GM11168 (cell line): Measurements from ENCODE around the gene MIEF1.

Experiments
- in situ Hi-C: fragments of 300-500 bp; cut with MboI; formaldehyde crosslinking; loops from one replicate; pipeline ENCODE4 v1.12.0; 2022; ENCODE audit warnings: low sequenced_read_pairs; ENCODE audit not compliant: unreplicated experiment

The MIEF1 gene

GRCh38 chr22:39470451-39471291 is 31.4 kb upstream of the MIEF1 start:
- in situ Hi-C loops: no loop called here

DNA sequence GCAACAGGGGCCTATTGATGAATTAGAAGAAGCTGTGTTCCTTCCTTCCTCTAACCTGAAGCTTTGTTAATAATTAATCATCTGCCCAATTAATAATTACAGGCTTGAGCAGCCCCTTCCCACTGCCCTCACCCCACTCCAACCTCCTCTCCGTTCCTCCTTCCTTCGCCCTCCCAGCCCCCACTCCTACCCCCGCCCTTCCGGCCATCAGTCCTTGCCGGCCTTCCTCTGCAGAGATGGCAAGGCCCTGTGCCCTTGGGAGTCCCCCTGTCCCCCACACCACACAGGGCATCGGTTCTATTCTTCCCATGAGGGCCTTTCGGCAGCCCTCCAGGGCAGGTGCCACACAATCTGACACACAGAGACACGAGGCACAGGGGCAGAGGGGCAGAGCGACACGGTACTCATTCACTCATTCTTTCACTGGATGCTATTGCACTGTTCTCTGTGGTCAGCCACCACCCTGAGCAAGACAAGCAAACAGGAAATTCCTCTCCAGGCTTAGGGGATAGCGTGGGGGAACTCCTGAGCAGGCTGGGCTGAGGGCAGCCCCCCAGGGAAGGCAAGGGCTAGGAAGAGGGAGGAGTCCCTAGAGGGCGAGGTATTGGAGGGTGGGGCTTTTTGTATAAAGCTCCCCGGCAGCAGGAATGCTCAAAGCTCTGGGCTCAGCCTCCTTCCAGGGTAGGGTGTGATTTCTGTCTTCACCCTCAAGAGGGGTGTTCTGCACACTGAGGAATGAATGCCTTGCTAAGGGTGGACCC is 30.5 kb upstream of the MIEF1 start:
- in situ Hi-C loops: no loop called here

- in situ Hi-C loops: no loop called here
These were observed 29.2 kb upstream of the MIEF1 start for GRCh38 chr22:39472570-39473556.

GRCh38 chr22:39473851-39474250 is 28.2 kb upstream of the MIEF1 start:
- in situ Hi-C loops: no loop called here

GRCh38 chr22:39474351-39475111 is 27.6 kb upstream of the MIEF1 start:
- in situ Hi-C loops: no loop called here

DNA sequence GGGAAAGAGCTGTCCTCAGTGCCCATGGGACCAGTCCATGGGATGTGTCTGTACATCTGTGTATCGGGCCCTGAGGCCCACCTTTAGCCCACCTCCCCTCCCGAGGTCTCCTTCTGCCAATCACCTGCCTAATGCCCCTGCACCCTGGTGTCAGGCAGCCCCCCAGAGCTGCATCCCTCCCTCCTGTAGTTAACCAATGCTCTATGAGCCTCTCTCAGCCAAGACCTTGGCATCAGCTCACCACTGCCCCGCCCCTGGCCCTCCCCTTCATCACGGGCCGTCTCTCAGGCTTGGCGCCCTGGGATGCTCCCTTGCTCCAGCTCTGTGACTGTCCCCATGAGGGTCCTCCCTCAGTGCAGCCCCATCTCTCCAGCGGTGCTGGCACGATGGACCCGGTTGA is 26.8 kb upstream of the MIEF1 start:
- in situ Hi-C loops: no loop called here

DNA sequence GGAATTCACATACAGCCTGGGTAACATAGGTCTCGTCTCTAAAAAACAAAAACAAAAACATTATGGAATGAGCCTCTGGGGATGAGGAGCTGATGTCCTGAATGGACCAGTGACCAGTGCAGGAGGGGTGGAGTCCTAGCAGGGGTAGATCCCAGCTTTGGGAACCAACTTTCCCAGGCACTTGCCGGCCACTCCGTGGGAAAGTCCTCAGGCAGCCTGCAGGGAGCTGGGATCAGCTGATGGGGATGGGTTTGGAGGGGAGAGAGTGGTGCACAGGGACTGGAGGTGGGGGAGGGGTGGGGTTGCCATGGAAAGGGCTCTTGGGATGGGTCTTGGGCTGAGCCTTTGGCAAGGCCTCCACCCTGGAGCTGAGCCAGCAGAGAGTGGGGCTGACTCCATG is 26.2 kb upstream of the MIEF1 start:
- in situ Hi-C loops: no loop called here

DNA sequence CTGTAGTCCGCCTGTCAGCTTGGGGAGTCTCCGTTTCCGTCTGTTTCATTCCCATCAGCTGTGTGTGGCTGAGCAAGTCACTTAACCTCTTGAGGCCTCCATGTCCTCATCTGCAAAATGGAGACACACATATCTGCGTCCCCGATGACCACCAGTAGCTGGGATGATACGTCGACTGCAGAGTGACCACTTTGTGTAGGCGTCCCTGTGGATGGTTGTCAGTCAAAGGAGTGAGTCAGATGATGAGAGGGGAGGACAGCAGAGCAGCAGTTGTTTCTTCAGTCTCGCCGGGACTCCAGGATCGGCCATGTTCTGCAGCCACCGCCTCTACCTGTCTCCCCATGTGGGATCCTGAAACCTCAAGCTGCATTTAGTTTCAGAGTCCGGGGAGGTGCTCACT is 25.4 kb upstream of the MIEF1 start:
- in situ Hi-C loops: no loop called here

- in situ Hi-C loops: no loop called here
These were observed 24.5 kb upstream of the MIEF1 start for GRCh38 chr22:39477542-39477941.

- in situ Hi-C loops: no loop called here
These were observed 23.6 kb upstream of the MIEF1 start for GRCh38 chr22:39478441-39478850.

GRCh38 chr22:39479254-39479653 is 22.8 kb upstream of the MIEF1 start:
- in situ Hi-C loops: no loop called here

DNA sequence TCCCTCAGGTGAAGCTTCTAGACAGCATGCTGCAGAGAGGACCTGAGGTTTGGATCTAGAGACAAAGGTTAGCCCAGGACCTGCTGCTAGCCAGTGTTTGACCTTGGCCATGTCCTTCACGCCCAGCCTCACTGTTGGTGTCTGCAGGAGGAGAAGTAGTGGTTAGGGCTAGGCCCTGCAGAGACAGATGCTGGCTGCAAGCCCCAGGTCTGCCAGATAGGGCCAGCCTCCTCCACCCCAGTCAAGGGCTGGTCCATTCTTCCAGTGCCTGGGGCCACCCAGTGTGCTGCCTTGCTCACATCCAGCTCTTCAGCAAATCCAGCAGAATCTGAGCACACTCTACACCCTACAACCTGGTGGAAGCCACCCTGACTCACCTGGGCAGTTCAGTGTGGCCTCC is 21.5 kb upstream of the MIEF1 start:
- in situ Hi-C loops: no loop called here

- in situ Hi-C loops: no loop called here
These were observed 21.0 kb upstream of the MIEF1 start for GRCh38 chr22:39481054-39481453.

DNA sequence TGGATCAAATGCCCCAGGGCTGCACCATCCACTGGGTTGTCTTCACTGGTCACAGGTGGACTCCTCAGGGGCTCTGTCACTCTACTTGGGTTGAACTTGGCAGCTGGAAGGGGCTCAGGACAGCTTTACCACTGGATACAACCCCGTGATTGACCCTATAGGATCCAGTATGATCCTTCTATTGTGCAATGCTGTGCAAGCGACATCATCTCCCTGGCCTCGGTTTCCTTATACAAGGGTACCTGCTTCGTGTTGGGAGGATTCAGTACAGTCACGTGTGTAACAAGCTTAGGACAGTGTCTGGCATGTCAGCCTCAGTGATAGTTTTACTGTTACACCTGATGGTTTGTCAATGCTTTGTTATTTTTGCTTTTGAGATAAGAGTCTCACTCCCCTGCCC is 20.5 kb upstream of the MIEF1 start:
- in situ Hi-C loops: no loop called here

DNA sequence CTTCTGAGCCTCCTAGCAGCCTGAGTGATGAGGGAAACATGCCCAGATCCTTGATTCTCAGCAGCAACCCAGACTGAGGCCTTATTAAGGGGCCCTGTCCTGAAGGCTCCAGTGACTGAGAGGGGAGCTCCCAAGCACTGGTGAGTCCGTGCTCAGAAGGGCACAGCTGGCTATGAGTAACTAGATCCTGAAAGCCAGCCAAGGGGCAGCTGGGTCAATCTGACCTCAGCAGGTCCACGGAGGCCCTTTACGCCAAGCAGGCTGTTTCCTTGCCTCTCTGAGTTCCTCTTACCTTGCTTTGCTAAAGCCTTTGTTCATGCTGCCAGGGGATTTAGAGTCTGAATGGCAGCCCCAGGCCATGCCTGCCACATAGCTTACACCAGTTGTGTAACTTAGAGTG is 19.3 kb upstream of the MIEF1 start:
- in situ Hi-C loops: no loop called here

GRCh38 chr22:39486951-39487825 is 14.9 kb upstream of the MIEF1 start:
- in situ Hi-C loops: no loop called here

GRCh38 chr22:39487826-39488520 is 14.1 kb upstream of the MIEF1 start:
- in situ Hi-C loops: no loop called here

DNA sequence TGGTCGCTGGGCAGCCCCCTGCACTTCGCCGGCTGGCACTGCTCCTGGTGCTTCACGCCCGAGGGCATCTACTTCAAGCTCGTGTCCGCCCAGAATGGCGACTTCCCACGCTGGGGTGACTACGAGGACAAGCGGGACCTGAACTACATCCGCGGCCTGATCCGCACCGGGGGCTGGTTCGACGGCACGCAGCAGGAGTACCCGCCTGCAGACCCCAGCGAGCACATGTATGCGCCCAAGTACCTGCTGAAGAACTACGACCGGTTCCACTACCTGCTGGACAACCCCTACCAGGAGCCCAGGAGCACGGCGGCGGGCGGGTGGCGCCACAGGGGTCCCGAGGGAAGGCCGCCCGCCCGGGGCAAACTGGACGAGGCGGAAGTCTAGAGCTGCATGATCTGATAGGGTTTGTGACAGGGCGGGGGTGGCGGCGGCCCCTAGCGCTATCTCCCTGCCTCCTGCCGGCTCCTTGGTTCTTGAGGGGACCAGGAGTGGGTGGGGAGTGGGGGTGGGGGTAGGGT is 13.5 kb upstream of the MIEF1 start:
- in situ Hi-C loops: no loop called here
